HG03460 (cell line): ENCODE measurements around the gene SANBR.
"Not testable (repeated sequence)": the region's sequence is repeated elsewhere in the genome, so short reads cannot be mapped to it uniquely, and the experiment has no call there.

Experiments used
- ATAC-seq: cut with Tn5 transposase; IDR thresholded peaks from one replicate; pipeline ENCODE4 v1.9.1; 2021; ENCODE audit not compliant: unreplicated experiment

The SANBR gene

GRCh38 chr2:61065714-61066709 is at the start of gene SANBR:
SANBR (plus strand) TSS chr2:61065871; CDS start chr2:61070351, 4,480 bp downstream.
- ATAC-seq: peak; percentile 98

GRCh38 chr2:61015976-61016375 is 49.7 kb upstream of the SANBR start:
- no peak for ATAC-seq

- ATAC-seq: peak; percentile 13
Measured at GRCh38 chr2:61016392-61017002, 49.2 kb upstream of the SANBR start.

- peak; percentile 69 for ATAC-seq
Measured at GRCh38 chr2:61017003-61017555, 48.6 kb upstream of the SANBR start.

GRCh38 chr2:61017556-61018317 is 47.9 kb upstream of the SANBR start, which contains the start of the genes PEX13 and PUS10:
PEX13 (plus strand) TSS chr2:61017720; CDS start chr2:61017760, 40 bp downstream.
PUS10 (minus strand) TSS chr2:61018255; CDS start chr2:61011890, 6,365 bp downstream.
- peak; percentile 80 for ATAC-seq

- no peak for ATAC-seq
Measured at GRCh38 chr2:61018318-61018755, 47.3 kb upstream of the SANBR start.

- no peak for ATAC-seq
Measured at GRCh38 chr2:61018798-61019197, 46.9 kb upstream of the SANBR start.

- no peak for ATAC-seq
Measured at GRCh38 chr2:61021228-61021660, 44.4 kb upstream of the SANBR start.

GRCh38 chr2:61023670-61024069 is 42.0 kb upstream of the SANBR start:
- ATAC-seq: no peak

GRCh38 chr2:61029533-61029932 is 36.1 kb upstream of the SANBR start:
- no peak for ATAC-seq

- not testable (repeated sequence) for ATAC-seq
Measured at GRCh38 chr2:61034592-61034991, 31.1 kb upstream of the SANBR start.

- not testable (repeated sequence) for ATAC-seq
Measured at GRCh38 chr2:61036643-61037042, 29.0 kb upstream of the SANBR start.

GRCh38 chr2:61042807-61043206 is 22.9 kb upstream of the SANBR start:
- no peak for ATAC-seq

- no peak for ATAC-seq
Measured at GRCh38 chr2:61044636-61045035, 21.0 kb upstream of the SANBR start.

- no peak for ATAC-seq
Measured at GRCh38 chr2:61045226-61045625, 20.4 kb upstream of the SANBR start.

- ATAC-seq: no peak
Measured at GRCh38 chr2:61045999-61046398, 19.7 kb upstream of the SANBR start.

GRCh38 chr2:61055557-61055956 is 10.1 kb upstream of the SANBR start:
- no peak for ATAC-seq

- no peak for ATAC-seq
Measured at GRCh38 chr2:61057562-61057961, 8.1 kb upstream of the SANBR start.

- no peak for ATAC-seq
Measured at GRCh38 chr2:61059382-61059781, 6.3 kb upstream of the SANBR start.

- ATAC-seq: no peak
Measured at GRCh38 chr2:61074100-61074499, 8.4 kb downstream of the SANBR start.

GRCh38 chr2:61085883-61086282 is 20.2 kb downstream of the SANBR start:
- ATAC-seq: no peak
